Type B pancreatic cell (in vitro differentiated cells): ENCODE results near the gene DAPK2. TPM values are rescaled to one million over a fixed set of nuclear protein-coding genes. Genes with fewer than 3 reads are reported as not detected.

Experiments
- DNase-seq: peaks from one replicate; pipeline ENCODE4 v3.0.0; 2021; ENCODE audit warnings: mixed read lengths; ENCODE audit not compliant: unreplicated experiment; ENCODE audit errors: extremely low spot score
- H3K27ac Mint-ChIP-seq: 2 replicates; pipeline ENCODE4 v1.8.0; 2021; ENCODE audit warnings: mild to moderate bottlenecking, mixed read lengths
- H3K27me3 Mint-ChIP-seq: 2 replicates; pipeline ENCODE4 v1.8.0; 2021; ENCODE audit warnings: mixed read lengths
- H3K36me3 Mint-ChIP-seq: 2 replicates; pipeline ENCODE4 v1.8.0; 2021; ENCODE audit warnings: mixed read lengths
- H3K4me1 Mint-ChIP-seq: one replicate; pipeline ENCODE4 v1.8.0; 2021; ENCODE audit warnings: mixed read lengths; ENCODE audit not compliant: unreplicated experiment
- H3K4me3 Mint-ChIP-seq: 2 replicates; pipeline ENCODE4 v1.8.0; 2021; ENCODE audit warnings: mild to moderate bottlenecking, mixed read lengths
- H3K9me3 Mint-ChIP-seq: 2 replicates; pipeline ENCODE4 v1.8.0; 2021; ENCODE audit warnings: mixed read lengths
- total RNA-seq: library from RNA; stranded (reverse); gene quantifications from 2 replicates; pipeline ENCODE4 v1.2.1, GENCODE V29; 2021; ENCODE audit warnings: low replicate concordance
- TF ChIP-seq, protein P1 (sequence below): fragments of 200-600 bp; sonication (generic); conservative IDR thresholded peaks from 2 replicates; pipeline ENCODE4 v1.5.0; 2021; ENCODE audit warnings: antibody characterized with exemption, mild to moderate bottlenecking

The DAPK2 gene
- total RNA-seq, 1 donor from 2014 or later: 5.0 TPM

DNA sequence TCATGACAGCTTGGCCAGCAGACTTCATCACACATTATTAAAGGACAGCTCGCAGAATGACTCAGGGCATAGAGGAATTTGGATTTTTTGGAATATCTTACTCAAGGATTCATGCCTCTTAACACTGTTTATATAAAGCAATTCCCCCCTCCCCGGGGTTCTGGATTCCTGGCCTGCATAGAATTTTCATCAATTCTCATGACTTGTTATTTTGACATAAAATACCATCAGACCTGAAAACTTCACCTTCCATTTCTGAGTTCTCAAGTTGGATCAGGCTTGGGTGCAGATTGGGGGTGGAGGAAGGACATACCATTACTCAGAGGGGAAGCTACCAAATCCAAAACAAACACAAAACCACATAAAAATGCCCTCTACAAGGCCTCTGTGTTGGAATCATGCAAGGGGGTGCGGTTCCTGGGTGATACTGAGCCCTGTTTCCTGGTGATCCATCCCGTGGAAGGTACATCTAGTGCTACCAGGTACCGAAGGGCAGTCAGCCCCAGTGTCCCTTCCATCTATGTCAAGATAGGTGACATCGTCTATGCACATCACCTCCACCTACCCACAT, 95.3 kb downstream of the DAPK2 start:
- Mint-ChIP-seq H3K9me3 (no peaks in the 10 kb centered on the region), H3K36me3 (no peaks in the 10 kb centered on the region), H3K27ac (no peak overlapping the region), H3K4me3 (no peak overlapping the region), H3K27me3 (peaks cover 3% of the 10 kb centered on the region), H3K4me1 (no peaks in the 10 kb centered on the region)
- TF ChIP-seq, protein P1, sequence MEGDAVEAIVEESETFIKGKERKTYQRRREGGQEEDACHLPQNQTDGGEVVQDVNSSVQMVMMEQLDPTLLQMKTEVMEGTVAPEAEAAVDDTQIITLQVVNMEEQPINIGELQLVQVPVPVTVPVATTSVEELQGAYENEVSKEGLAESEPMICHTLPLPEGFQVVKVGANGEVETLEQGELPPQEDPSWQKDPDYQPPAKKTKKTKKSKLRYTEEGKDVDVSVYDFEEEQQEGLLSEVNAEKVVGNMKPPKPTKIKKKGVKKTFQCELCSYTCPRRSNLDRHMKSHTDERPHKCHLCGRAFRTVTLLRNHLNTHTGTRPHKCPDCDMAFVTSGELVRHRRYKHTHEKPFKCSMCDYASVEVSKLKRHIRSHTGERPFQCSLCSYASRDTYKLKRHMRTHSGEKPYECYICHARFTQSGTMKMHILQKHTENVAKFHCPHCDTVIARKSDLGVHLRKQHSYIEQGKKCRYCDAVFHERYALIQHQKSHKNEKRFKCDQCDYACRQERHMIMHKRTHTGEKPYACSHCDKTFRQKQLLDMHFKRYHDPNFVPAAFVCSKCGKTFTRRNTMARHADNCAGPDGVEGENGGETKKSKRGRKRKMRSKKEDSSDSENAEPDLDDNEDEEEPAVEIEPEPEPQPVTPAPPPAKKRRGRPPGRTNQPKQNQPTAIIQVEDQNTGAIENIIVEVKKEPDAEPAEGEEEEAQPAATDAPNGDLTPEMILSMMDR: no peak
- no peak for DNase-seq

- H3K4me3 Mint-ChIP-seq: no peak overlapping the region
- no peak overlapping the region for H3K27ac Mint-ChIP-seq
- TF ChIP-seq, protein P1: no peak
- no peaks in the 10 kb centered on the region for H3K36me3 Mint-ChIP-seq
- H3K27me3 Mint-ChIP-seq: peaks cover 2% of the 10 kb centered on the region
- H3K4me1 Mint-ChIP-seq: peaks cover 4% of the 10 kb centered on the region
- no peak for DNase-seq
- H3K9me3 Mint-ChIP-seq: no peaks in the 10 kb centered on the region
These were observed 97.3 kb downstream of the DAPK2 start for GRCh38 chr15:63948971-63949370.

DNA sequence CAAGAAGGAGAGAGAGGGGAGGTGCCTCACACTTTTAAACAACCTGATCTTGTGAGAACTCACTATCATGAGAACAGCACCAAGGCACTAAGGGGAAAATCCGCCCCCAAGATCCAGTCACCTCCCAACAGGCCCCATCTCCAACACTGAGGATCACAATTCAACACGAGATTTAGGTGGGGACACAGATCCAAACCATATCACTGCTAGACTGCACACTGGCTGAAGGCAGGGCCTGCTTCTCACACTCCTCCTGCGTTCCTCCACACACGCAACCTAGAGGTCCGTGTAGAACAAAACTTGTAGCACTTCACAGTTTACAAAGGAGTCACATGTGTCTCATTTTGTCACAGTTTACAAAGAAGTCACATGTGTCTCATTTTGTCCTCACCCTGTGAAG, 97.8 kb downstream of the DAPK2 start:
- no peak overlapping the region for H3K27ac Mint-ChIP-seq
- no peaks in the 10 kb centered on the region for H3K27me3 Mint-ChIP-seq
- TF ChIP-seq, protein P1: no peak
- no peak overlapping the region for H3K4me3 Mint-ChIP-seq
- no peaks in the 10 kb centered on the region for H3K36me3 Mint-ChIP-seq
- peaks cover 4% of the 10 kb centered on the region for H3K4me1 Mint-ChIP-seq
- no peaks in the 10 kb centered on the region for H3K9me3 Mint-ChIP-seq
- DNase-seq: no peak

DNA sequence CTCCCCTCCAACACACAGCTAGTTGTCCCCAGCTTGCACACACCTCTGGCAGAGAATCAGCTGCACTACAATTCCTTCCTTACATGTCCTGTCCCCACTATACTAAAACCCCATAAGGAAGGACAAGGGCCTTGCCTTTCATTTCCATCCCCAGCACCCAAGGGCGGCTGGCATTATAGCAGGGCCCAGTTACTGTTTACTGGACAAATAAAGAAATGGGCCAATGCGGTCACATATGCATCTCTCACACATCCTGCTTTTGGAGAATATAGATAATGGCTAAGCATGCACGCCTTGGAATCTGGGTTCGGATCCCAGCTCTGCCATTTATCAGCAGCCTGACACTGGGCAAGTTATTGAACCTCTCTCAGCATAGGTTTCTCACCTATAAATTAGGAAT, 99.1 kb downstream of the DAPK2 start:
- TF ChIP-seq, protein P1: no peak
- H3K9me3 Mint-ChIP-seq: no peaks in the 10 kb centered on the region
- H3K4me3 Mint-ChIP-seq: no peak overlapping the region
- no peak for DNase-seq
- H3K27ac Mint-ChIP-seq: no peak overlapping the region
- peaks cover 4% of the 10 kb centered on the region for H3K4me1 Mint-ChIP-seq
- no peaks in the 10 kb centered on the region for H3K36me3 Mint-ChIP-seq
- H3K27me3 Mint-ChIP-seq: no peaks in the 10 kb centered on the region

DNA sequence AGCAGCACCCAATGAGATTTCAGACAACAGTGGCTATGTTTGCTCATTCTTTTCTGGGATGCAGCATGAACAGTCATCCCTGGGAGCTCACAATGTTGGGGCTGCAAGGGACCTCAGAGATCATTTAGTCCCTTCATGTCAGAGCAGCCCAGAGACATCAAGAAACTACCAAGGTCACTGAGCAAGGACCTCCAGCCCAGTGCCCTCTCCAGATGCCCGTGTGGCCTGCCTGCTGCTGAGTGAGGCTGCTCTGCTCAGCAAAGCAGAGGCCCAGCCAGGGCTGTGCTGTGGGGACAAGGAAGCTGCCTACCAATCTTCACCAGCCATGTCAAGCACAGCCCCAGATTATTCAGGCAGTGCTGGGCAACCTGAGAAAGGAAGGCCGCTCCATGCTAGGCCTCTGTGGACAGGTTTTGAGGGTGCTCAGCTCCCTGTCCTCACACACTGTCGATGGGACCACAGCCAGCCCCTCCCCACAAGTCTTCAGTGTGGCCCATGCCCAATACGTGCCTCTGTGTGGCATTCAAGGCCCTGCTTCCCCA, 99.7 kb downstream of the DAPK2 start:
- no peaks in the 10 kb centered on the region for H3K9me3 Mint-ChIP-seq
- no peak for DNase-seq
- TF ChIP-seq, protein P1: no peak
- no peaks in the 10 kb centered on the region for H3K36me3 Mint-ChIP-seq
- H3K27ac Mint-ChIP-seq: no peak overlapping the region
- H3K4me3 Mint-ChIP-seq: no peak overlapping the region
- H3K4me1 Mint-ChIP-seq: peaks cover 4% of the 10 kb centered on the region
- no peaks in the 10 kb centered on the region for H3K27me3 Mint-ChIP-seq
